ENCODE data around the gene RAPGEFL1.
"Not testable (repeated sequence)": the region's sequence is repeated elsewhere in the genome, so short reads cannot be mapped to it uniquely, and the experiment has no call there.

The RAPGEFL1 gene

DNA sequence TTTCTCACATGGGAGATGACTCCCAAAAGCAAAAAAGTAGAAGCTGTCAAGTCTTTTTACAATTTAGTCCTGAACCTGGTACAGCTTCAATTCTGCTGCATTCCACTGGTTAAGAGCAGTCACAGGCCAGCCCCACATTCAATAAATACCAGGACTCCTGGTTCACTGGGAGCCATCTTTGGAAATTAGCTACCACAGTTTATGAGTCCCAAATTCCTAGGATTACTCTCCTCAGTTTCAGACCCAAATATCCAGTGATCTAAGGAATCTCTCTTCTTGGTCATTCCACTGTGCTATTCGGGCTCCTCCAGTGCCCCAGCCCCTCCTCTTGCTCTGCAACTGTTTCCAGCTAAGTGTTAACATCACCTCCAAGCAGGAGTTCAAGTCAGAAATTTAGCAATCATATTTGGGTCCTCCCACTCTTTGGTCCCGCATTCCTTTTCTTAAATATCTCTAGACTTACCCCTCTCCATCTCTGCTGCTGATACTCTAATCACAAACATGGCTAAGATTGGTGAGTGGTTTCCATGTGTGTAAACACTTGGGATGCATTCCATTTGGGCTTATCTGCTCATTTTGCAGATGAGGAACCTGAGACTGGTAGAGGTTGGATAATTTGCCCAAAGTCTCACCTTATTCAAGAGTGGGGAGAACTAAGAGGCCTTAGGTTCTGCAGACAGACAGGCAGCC, 32.3 kb downstream of the RAPGEFL1 start:
- DNase-seq (ENCODE audit: low read depth in 2 of 3, low spot score in 2 of 3): no peak

DNA sequence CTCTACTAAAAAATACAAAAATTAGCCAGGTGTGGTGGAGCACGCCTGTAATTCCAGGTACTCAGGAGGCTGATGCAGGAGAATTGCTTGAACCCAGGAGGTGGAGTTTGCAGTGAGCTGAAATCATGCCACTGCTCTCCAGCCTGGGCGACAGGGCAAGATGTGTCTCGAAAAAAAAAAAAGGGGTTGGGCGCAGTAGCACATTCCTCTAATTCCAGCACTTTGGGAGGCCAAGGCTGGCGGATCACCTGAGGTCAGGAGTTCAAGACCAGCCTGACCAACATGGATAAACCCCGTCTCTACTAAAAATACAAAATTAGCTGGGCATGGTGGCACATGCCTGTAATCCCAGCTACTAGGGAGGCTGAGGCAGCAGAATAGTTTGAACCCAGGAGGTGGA, 36.6 kb downstream of the RAPGEFL1 start:
- not testable (repeated sequence) for DNase-seq (ENCODE audit: low read depth in 2 of 3, low spot score in 2 of 3)

DNA sequence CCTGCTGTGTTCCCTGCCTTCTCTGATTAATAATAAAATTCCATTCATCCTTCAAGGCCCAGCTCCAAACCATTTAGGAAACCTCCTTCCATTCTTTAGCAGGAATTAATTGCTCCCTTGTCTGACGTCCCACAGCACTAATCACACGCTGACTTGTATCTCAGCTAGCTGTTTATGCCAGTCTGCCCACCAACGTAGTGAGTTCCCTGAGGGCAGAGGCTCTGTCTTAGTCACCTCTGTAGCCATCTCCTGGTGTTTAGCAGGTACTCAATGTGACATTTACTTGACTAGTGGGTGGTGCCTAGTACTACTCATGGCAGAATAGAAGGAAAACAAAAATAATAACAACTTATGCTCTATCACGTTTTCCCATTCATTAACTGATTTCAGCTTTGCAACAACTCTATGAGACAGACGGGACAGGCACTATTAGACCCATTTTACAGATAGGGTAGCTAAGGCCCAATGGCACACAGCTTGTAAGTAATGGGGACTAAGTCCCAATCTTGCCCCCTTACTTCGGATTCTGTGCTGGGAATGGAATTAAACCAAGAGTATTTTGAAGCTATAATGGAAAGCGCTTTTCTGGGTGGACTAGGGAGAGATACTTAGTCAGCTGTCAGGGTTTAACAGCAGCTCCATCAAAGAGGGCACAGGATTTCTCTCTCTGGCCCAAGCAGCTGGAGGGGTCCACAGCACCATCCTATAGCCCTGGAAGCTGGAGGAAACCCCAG, 40.9 kb downstream of the RAPGEFL1 start:
- DNase-seq (ENCODE audit: low read depth in 2 of 3, low spot score in 2 of 3): no peak

DNA sequence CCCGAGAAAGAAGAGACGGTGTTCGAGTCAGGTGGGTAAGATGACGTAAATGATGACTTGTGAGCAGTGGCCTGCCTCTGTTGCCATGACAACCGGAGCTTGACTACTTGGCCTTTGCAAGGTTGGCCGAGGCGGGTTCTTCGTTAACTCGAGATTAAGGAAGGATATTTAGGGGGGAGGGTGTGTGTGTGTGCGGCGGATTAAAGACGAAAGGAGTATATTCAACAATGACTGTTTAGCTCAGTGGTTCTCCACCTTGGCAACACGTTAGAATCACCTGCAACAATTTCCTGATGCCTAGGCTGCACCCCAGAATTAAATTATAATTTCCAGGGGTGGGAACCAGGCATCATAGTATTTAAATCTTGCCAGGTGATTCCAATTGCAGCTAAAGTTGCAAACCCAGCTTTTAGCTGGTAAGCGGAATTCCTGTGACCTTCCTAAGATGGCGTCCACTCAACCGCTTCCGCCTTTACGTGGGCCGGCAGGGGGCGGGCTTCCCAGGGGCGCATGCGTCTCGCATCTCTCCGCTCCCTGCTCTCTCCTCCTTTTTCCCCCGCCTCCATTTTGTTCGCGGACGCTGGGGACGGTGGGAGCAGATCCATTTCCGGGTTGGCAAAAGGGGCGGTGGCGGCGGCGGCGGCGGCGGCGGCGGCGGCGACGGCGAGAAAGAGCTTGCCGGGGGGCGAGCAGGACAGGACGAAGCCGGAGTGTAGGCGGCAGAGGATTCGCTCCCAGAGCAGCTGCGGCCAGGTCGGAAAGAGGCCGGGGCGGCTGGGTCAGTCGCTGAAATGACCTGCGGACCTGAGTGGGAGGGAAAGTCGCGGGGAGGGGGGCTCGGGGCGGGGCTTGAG, 41.7 kb downstream of the RAPGEFL1 start, which contains the start of gene WIPF2:
Gene WIPF2 (plus strand): TSS at position 565 of the 854 bp plus-strand sequence. CDS start 37,156 bp downstream, outside the sequence.
- peak; percentile 88 to 92 (median 88) for DNase-seq (ENCODE audit: low read depth in 2 of 3, low spot score in 2 of 3)

DNA sequence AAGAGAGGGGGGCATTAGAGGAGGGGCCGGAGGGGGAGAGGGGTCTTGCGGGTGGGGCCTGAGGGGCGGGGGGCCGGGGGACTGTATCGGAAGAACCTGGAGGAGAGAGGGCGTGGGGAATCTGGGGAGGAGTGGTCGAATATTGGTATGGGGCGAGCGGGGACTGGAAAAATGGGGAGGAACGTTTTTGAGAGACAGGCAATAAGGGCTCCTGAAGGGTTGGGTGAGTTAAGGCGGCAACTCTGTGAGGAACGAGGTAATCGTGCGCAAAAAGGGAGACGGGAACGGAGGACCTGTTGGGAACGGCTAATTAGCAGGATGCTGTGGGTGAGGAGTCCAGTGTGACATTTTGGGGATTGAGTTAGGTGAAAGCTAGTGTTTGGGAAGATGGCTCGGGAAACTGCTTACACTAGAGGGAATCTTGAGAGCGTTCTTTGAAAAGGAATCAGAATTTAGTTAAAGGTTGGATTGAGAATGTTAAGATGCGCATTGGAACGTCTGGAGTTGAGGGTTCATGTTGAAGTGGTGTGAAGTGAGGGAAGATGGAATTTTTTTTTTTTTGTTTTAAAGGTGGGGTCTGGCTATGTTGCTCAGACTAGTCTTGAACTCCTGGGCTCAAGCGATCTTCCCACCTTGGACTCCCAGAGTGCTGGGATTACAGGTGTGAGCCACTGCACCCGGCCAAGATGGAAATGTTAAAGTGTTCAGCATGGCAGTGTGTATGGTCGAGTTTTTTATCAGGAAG, 42.5 kb downstream of the RAPGEFL1 start:
- no peak for DNase-seq (ENCODE audit: low read depth in 2 of 3, low spot score in 2 of 3)

DNA sequence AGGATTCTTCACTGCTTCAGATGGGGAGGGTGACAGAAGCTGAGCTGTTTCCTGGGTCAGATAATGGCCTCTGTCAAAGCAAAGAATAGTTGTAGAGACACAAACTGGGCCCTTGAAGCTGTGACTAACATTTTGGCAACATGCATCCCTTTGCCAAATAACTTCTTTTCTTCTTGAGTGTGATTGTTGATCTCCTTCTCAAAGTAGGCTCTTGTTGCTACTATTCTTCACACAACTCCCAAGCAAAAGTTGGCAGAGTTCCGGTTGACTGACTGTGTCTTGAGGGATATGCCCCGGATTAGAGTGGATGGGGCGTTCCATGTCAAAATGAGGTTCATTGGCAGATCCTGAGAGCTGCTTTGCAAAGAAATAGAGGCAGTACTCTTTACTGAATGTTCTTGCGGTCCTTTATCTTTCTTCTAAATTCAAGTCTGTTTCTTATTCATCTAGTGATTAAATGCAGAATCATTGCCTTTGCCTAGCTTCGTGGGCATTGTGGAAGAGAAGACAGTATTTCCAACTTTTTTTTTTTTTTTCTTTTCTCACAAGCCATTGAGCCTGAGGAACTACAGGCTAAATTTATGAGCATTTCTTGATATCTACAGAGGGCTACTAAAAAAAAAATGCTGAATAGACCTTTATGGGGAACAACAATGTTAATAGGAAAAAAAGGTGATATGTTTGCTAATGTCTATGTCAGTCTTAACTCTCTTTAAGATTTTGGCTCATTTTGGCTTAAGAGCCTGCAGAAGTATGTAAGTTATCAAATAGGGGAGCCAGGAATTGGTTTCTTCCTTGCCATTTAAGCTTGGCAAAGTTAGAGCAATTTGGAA, 47.7 kb downstream of the RAPGEFL1 start:
- no peak for DNase-seq (ENCODE audit: low read depth in 2 of 3, low spot score in 2 of 3)

DNA sequence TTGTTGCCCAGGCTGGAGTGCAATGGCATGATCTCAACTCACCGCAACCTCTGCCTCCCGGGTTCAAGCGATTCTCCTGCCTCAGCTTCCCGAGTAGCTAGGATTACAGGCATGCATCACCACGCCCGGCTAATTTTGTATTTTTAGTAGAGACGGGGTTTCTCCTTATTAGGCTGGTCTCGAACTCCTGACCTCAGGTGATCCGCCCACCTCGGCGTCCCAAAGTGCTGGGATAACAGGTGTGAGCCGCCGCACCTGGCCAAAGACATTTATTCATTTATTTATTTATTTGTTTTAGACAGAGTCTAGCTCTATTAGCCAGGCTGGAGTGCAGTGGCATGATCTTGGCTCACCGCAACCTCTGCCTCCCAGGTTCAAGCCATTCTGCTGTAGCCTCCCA, 51.9 kb downstream of the RAPGEFL1 start:
- not testable (repeated sequence) for DNase-seq (ENCODE audit: low read depth in 2 of 3, low spot score in 2 of 3)

DNA sequence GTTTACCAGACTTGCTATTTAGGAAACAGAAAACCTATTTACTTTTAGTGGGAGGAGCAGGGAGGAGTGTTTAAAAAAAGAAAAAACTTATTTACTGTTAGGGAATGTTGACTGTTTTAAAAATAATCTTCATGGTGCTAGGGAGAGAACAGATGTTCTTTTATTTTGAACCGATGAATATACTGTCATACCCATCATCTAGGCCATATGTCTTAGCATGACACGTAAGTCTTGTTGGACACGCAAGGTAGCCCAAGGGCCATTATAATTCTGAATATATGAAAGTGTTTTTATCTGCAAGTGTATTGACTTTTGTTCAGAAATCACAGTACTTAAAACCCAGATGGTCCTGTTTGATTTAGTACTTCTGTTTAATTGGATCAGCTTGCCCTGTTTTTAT, 53.4 kb downstream of the RAPGEFL1 start:
- no peak for DNase-seq (ENCODE audit: low read depth in 2 of 3, low spot score in 2 of 3)

DNA sequence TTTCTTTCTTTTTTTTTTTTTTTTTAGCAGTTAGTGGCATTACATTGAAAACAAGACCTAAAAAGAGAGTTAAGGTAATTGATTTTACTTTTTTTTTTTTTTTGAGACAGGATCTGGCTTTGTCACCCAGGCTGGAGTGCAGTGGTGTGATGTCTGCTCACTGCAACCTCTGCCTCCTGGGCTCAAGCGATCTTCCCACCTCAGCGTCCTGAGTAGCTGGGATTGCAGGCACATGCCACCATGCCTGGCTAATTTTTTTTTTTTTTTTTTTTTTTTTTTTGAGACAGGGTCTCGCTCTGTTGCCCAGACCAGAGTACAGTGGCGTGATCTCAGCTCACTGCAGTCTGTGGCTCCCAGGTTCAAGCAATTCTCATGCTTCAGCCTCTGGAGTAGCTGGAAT, 54.7 kb downstream of the RAPGEFL1 start:
- DNase-seq (ENCODE audit: low read depth in 2 of 3, low spot score in 2 of 3): not testable (repeated sequence)

DNA sequence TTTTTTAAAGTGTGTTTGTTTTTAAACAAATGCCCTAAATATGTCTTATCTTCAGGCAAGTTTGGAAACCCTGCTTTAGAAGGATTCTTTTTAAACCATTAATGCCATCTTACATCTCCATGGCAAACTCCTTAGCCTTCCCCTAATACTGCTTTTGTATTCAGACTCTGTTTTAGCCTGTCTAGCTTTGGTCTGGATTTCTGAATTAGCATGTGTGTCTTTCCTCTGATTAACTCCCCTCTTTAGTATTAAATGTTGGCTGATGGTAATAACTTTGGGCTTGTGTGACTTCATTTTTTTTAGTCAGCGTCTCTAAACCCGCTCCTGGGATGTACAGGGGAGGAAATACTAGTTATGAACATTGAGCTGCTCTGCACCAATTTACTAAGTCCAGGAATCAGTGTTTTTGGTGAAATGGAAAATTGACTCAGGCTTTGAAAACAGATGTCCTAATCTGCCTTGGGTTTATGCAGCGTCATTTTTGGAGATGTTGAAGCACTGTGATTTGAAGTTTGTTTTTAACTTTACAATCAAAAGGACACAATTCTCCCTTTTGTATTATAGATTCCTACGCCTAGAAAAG, 64.1 kb downstream of the RAPGEFL1 start:
- no peak for DNase-seq (ENCODE audit: low read depth in 2 of 3, low spot score in 2 of 3)

DNA sequence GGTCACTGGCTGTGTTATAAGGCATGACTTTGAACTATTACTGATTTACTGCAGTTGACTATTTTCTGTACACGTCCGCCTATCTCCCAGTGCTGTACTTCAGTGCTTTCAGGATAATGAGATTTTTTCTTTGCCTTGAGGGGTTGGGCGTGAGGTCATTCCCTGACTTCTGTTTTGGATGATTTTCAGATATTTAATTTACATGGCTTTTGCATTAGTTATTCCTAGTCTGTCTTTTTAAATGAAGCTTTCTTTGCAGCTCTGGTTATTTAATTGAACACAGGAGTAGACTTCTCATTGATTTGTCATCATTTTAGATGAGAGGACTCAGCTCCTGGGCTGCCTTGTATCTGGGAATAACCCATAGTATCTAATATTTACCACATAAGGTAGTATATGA, 65.5 kb downstream of the RAPGEFL1 start:
- no peak for DNase-seq (ENCODE audit: low read depth in 2 of 3, low spot score in 2 of 3)

DNA sequence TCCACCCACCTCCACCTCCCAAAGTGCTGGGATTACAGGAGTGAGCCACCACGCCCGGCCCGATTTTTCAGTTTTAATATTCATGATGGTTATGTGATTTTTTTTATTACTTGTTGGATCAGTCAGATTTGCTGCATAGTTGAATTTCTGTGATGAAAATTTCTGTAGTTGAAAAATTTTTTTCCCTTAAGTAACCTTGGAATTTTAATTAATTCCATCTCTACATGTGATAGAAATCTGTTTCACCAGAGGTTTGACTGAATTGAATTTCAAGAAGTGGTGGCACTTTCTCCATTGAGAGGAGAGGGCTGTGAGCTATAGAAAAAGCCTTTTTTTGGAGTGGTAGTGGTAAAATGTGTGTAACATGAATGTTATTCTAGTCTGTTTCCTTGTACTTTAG, 66.5 kb downstream of the RAPGEFL1 start:
- no peak for DNase-seq (ENCODE audit: low read depth in 2 of 3, low spot score in 2 of 3)

DNA sequence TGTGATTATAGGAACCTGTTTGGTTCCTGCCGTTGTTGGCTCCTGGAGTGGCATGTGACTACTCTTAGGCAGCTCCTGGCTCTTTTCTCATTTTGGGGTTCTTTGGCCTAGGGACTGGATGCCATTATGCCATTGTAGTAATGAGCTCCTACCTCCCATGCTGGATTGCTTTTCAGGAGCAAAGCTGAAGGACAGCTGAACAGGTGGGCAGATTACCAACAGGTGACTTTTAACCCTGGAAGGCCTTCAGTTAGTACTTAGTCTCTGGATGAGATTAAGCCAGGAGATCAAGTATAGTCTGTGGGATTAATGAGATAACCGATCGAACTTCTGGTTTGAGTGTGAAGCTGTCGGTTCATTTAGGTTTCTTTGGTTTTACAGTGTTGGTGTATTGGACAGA, 67.0 kb downstream of the RAPGEFL1 start:
- DNase-seq (ENCODE audit: low read depth in 2 of 3, low spot score in 2 of 3): no peak
